Testis (tissue), 3 donors: Measurements from ENCODE around the gene CSF1. TPM values are rescaled to one million over a fixed set of nuclear protein-coding genes. Genes with fewer than 3 reads are reported as not detected.

Source experiments
- DNase-seq: peaks from one replicate; pipeline ENCODE4 v3.0.0-alpha.2; 2019
- H3K27ac ChIP-seq, 2 donors: fragments of 200-600 bp; sonication (generic); one replicate each; pipeline ENCODE4 v1.5.1; 2019
- H3K27me3 ChIP-seq: fragments of 200-600 bp; sonication (generic); one replicate; pipeline ENCODE4 v1.5.1; 2019
- H3K36me3 ChIP-seq: fragments of 200-600 bp; sonication (generic); one replicate; pipeline ENCODE4 v1.5.1; 2017; ENCODE audit warnings: low read depth; ENCODE audit errors: missing control alignments
- H3K4me1 ChIP-seq: fragments of 200-600 bp; sonication (generic); one replicate; pipeline ENCODE4 v1.5.1; 2019
- H3K4me3 ChIP-seq, 2 donors: fragments of 200-600 bp; sonication (generic); one replicate each; pipeline ENCODE4 v1.5.1; 2017 to 2019
- H3K9me3 ChIP-seq: fragments of 200-600 bp; sonication (generic); one replicate; pipeline ENCODE4 v1.5.1; 2017
- POLR2A ChIP-seq: fragments of 450-650 bp; IDR thresholded peaks from one replicate; pipeline ENCODE4 v1.6.1; 2017; ENCODE audit warnings: antibody characterized with exemption, mild to moderate bottlenecking, moderate library complexity
- WGBS, 2 donors: methylation state at CpG; one replicate each; pipeline ENCODE4 v1.1.5; 2018; 5-methylcytosine and 5-hydroxymethylcytosine counted together
- intact Hi-C: fragments of 100-400 bp; cut with DNase I; formaldehyde crosslinking; loops from one replicate; pipeline ENCODE4 v1.15.1; 2023; ENCODE audit warnings: low total_unique reads
- polyA plus RNA-seq: library from polyadenylated mRNA; stranded (reverse); fragments of 350-450 nt; fragmentation: Illumina TruSeq; extraction: RNeasy Lipid Tissue Mini Kit (QIAGEN cat#74804); gene quantifications from one replicate; pipeline ENCODE4 v1.2.3, GENCODE V29; 2014; ENCODE audit warnings: low read depth, low replicate concordance; ENCODE audit not compliant: insufficient read depth
- total RNA-seq, 2 donors: library from RNA; depleted of rRNA; stranded (reverse); fragments of >200 nt; gene quantifications; one replicate each; pipeline ENCODE4 v1.2.3, GENCODE V29; 2016
- TF ChIP-seq, protein P1 (sequence below), 3 experiments: fragments of 450-650 bp in 2 of 3; fragments of 200-600 bp in 1 of 3; sonication (generic) in 1 of 3; IDR thresholded peaks; one replicate each; pipeline ENCODE4 v1.5.1; 2016 to 2019; ENCODE audit warnings: antibody characterized with exemption in 3 of 3, mild to moderate bottlenecking in 2 of 3, moderate library complexity in 1 of 3

CSF1 gene
- total and polyA plus RNA-seq, 3 donors from 2014 or later = 9.8 to 14.2 (median 10.9) TPM

DNA sequence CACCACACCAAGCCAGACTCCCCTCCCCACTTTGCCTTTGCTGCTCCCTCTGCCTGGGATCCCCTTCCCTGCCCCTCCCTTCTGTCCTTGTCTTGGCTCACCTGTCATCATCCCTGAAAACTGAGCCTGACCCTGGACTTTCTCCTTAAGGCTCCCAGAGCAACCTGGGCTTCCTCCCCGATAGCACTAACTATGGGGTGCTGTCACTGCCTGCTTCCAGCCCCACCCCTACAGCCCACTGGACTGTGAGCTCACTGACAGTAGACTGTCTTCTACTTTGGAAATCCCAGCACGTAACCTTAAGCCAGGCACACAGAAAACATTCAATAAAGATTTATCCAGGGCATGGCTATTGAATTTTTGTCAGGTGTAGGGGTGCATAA lies 9.5 kb upstream of the CSF1 start:
- TF ChIP-seq POLR2A = no peak
- TF ChIP-seq, protein P1, sequence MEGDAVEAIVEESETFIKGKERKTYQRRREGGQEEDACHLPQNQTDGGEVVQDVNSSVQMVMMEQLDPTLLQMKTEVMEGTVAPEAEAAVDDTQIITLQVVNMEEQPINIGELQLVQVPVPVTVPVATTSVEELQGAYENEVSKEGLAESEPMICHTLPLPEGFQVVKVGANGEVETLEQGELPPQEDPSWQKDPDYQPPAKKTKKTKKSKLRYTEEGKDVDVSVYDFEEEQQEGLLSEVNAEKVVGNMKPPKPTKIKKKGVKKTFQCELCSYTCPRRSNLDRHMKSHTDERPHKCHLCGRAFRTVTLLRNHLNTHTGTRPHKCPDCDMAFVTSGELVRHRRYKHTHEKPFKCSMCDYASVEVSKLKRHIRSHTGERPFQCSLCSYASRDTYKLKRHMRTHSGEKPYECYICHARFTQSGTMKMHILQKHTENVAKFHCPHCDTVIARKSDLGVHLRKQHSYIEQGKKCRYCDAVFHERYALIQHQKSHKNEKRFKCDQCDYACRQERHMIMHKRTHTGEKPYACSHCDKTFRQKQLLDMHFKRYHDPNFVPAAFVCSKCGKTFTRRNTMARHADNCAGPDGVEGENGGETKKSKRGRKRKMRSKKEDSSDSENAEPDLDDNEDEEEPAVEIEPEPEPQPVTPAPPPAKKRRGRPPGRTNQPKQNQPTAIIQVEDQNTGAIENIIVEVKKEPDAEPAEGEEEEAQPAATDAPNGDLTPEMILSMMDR (IDR thresholded peaks at IDR 0.05) = no peak
- 94 to 98% methylated on average over 2 of the region's 2 CpGs for WGBS, 2 donors
- no peak overlapping the region for H3K4me3 ChIP-seq
- no peak for DNase-seq
- H3K4me1 ChIP-seq = peaks cover 4% of the 10 kb centered on the region
- intact Hi-C loops = no loop called here
- no peaks in the 10 kb centered on the region for H3K27me3 ChIP-seq
- no peak overlapping the region for H3K27ac ChIP-seq
- no peaks in the 10 kb centered on the region for H3K9me3 ChIP-seq
- no peaks in the 10 kb centered on the region for H3K36me3 ChIP-seq

DNA sequence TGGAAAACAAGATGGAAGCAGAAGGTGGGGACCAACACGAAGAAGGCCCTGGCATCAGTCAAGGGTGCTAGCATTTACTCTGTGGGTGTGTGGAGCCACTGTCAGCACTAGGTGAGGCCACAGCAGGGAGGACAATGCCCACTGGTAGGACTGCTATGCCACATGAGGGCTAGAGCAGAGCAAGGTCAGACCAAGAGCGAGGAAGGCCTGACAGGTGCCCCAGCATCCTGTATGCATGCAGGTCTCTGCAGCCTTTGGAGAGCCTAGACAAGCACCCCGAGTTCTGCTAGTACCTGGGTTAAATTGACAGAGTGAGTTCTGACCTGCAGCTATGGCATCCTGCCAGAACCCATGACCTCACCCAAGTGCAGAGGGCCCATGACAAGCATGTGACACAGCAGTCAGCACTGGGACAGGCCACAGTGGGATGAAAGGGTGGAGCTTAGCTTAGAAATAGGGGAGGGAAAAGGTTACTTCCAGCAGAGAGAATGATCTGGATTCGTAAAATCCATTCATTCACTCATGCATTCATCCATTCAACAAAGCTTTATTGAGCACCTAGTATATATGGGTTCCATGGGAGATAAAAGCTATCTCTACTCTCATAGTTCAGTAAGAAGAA lies 9.0 kb upstream of the CSF1 start:
- 96 to 100% methylated on average over 4 of the region's 4 CpGs for WGBS, 2 donors
- intact Hi-C loops = no loop called here
- Histone ChIP-seq H3K27ac (no peak overlapping the region), H3K36me3 (no peaks in the 10 kb centered on the region), H3K9me3 (no peaks in the 10 kb centered on the region), H3K4me1 (peaks cover 4% of the 10 kb centered on the region), H3K4me3 (no peak overlapping the region), H3K27me3 (no peaks in the 10 kb centered on the region)
- TF ChIP-seq POLR2A = no peak
- TF ChIP-seq, protein P1 (IDR thresholded peaks at IDR 0.05) = no peak
- no peak for DNase-seq

DNA sequence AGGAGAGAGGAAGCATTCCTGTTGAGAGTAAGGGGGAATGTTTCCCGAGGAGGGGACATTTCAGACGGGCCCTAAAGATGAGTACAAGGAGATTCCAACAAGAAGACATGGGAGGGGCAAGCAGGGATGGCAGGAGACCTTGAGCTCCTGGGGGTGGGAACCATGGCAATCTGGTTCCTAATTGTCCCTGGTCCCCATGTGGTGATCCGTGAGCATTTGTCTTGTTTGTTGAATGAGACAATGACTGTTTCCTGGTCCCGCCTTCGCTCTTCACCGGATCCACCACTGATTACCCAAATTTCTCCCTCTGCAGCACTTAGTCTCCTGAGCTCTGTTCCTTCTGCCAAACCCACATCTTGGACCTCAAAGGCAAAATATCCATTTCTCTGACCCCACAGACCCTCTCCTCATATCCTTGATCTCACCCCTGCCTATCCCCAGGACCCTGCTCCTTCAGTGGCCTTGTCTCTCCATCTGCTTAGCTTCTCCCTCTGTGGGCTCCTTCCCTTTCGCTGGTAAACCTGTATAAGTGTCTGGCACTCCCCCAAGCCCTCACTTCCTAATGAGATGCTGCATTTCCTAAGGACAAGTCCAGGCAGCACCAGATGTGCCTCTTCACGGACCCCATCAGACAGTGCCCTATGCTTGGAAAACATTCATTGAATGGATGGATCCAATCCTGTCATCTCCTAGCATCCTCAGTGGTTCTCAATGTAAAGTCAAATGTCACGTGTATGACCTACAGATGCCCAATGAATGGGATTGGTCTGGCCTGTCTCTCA lies 8.3 kb upstream of the CSF1 start:
- H3K27ac ChIP-seq = no peak overlapping the region
- DNase-seq = no peak
- 89 to 93% methylated on average over 9 of the region's 9 CpGs for WGBS, 2 donors
- no peaks in the 10 kb centered on the region for H3K36me3 ChIP-seq
- intact Hi-C loops = no loop called here
- no peak overlapping the region for H3K4me3 ChIP-seq
- no peak for TF ChIP-seq POLR2A
- TF ChIP-seq, protein P1 (IDR thresholded peaks at IDR 0.05) = no peak
- no peaks in the 10 kb centered on the region for H3K27me3 ChIP-seq
- H3K4me1 ChIP-seq = peaks cover 4% of the 10 kb centered on the region
- H3K9me3 ChIP-seq = no peaks in the 10 kb centered on the region

DNA sequence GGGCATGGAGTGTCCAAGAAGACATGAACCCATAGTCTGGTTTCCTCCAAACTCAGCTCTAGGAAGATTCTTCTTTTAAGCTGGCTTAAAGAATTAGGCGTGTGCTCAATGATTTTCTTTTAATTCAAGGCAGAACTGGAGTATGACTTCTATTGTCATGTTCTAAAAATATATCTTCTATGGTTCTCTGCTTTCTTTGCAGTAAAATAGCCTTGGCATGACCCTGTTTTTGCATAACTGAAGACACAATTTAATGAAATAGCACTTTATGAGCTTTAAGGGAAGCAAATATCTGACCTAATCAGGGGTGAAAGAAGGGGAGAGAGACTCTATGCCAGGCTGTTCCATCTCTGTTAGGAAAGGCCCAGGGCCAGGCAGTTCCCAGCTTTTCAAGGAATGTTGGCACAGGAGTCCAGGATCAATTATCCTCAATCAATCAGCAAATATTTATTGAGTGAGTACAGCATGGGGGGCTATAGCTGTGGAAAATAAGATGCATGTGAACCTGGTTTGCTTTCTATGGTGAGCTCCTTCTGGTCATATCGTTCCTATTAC lies 7.2 kb upstream of the CSF1 start:
- Histone ChIP-seq H3K27ac (no peak overlapping the region), H3K4me1 (peaks cover 4% of the 10 kb centered on the region), H3K36me3 (no peaks in the 10 kb centered on the region), H3K4me3 (no peak overlapping the region), H3K9me3 (no peaks in the 10 kb centered on the region), H3K27me3 (no peaks in the 10 kb centered on the region)
- TF ChIP-seq POLR2A = no peak
- TF ChIP-seq, protein P1 (IDR thresholded peaks at IDR 0.05) = no peak
- intact Hi-C loops = no loop called here
- 85 to 90% methylated on average over 2 of the region's 2 CpGs for WGBS, 2 donors
- no peak for DNase-seq
